Small intestine (tissue), 16 donors: Measurements from ENCODE around the gene SNRNP35. TPM values are rescaled to one million over a fixed set of nuclear protein-coding genes. Genes with fewer than 3 reads are reported as not detected.
"Not testable (repeated sequence)": the region's sequence is repeated elsewhere in the genome, so short reads cannot be mapped to it uniquely, and the experiment has no call there.

Experiments
- DNase-seq, 2 donors: peaks; one replicate each; pipeline versions ENCODE4 v3.0.0 to v3.0.0-alpha.2; 2013
- FAIRE-seq: peaks from 2 replicates; lab custom pipeline; 2012; peaks lifted over from hg19 to GRCh38; lab: Jason Lieb, UNC
- H3K27ac ChIP-seq, 3 donors: one replicate each; pipeline ENCODE4 v1.5.1; 2013; ENCODE audit warnings: low read length in 2 of 3, mild to moderate bottlenecking in 2 of 3, control low read depth in 1 of 3, inconsistent platforms in 1 of 3, low read depth in 1 of 3, moderate library complexity in 1 of 3
- H3K27me3 ChIP-seq, 3 donors: one replicate each; pipeline ENCODE4 v1.6.1; 2013; ENCODE audit warnings: low read length in 3 of 3, inconsistent platforms in 1 of 3; ENCODE audit not compliant: control insufficient read depth in 3 of 3, insufficient read depth in 3 of 3
- H3K36me3 ChIP-seq, 3 donors: one replicate each; pipeline ENCODE4 v1.6.1; 2013; ENCODE audit warnings: low read length in 3 of 3, inconsistent platforms in 1 of 3, low read depth in 1 of 3, mild to moderate bottlenecking in 1 of 3, moderate library complexity in 1 of 3; ENCODE audit not compliant: control insufficient read depth in 3 of 3, insufficient read depth in 2 of 3
- H3K4me1 ChIP-seq, 3 donors: one replicate each; pipeline ENCODE4 v1.6.1; 2013; ENCODE audit warnings: low read length in 2 of 3, inconsistent platforms in 1 of 3, low read depth in 1 of 3, mild to moderate bottlenecking in 1 of 3, moderate library complexity in 1 of 3; ENCODE audit not compliant: control insufficient read depth in 3 of 3, insufficient read depth in 2 of 3
- H3K4me3 ChIP-seq, 3 donors: one replicate each; pipeline ENCODE4 v1.5.1; 2013; ENCODE audit warnings: low read length in 3 of 3, control low read depth in 1 of 3, inconsistent platforms in 1 of 3, low read depth in 1 of 3, mild to moderate bottlenecking in 1 of 3, moderate library complexity in 1 of 3
- H3K9me3 ChIP-seq, 2 donors: one replicate each; pipeline ENCODE4 v1.6.1; 2013; ENCODE audit warnings: low read depth in 1 of 2, low read length in 1 of 2; ENCODE audit not compliant: control insufficient read depth in 2 of 2, insufficient read depth in 1 of 2
- WGBS, 3 donors: extraction: QIAGEN DNeasy Blood & Tissue Kit; methylation state at CpG; one replicate each; pipeline ENCODE4 v1.1.7; 2013; 5-methylcytosine and 5-hydroxymethylcytosine counted together
- long read RNA-seq, 10 donors: transcript quantifications; one replicate each; lab custom pipeline, GENCODE V29; 2026
- polyA plus RNA-seq, 4 donors: library from polyadenylated mRNA; stranded (reverse) in 3 of 4; unstranded in 1 of 4; fragments of 200-250 nt in 3 of 4; fragments of 120-200 nt in 1 of 4; gene quantifications; one replicate each; pipeline versions ENCODE4 v1.2.1 to v1.2.3, GENCODE V29; 2013
- donor health status: healthy with polysubstance abuse.
- donor health status: control.
- donor health status: control.
- donor health status: Bipolar disorder and iron deficiency.
- donor health status: healthy.

The SNRNP35 gene, protein sequence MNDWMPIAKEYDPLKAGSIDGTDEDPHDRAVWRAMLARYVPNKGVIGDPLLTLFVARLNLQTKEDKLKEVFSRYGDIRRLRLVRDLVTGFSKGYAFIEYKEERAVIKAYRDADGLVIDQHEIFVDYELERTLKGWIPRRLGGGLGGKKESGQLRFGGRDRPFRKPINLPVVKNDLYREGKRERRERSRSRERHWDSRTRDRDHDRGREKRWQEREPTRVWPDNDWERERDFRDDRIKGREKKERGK
- 10 to 100 TPM; 25.0 to 51.4 (median 31.8) TPM for polyA plus RNA-seq
- long read RNA-seq, donor 1, transcript SNRNP35-203 (2 exons, 1,975 nt): major isoform, 25 of 29 reads
- long read RNA-seq, donor 1, partial matches to known transcripts: 0 of 29 reads
- long read RNA-seq, donor 1, other reads (novel, unspliced or antisense): 0 of 29 reads
- long read RNA-seq, donor 2, partial matches to known transcripts: 0 of 2 reads
- long read RNA-seq, donor 2, other reads (novel, unspliced or antisense): 0 of 2 reads
- long read RNA-seq, donor 3, transcript SNRNP35-203 (2 exons, 1,975 nt): major isoform, 8 of 10 reads
- long read RNA-seq, donor 3, partial matches to known transcripts: 0 of 10 reads
- long read RNA-seq, donor 3, other reads (novel, unspliced or antisense): 0 of 10 reads
- long read RNA-seq, donor 4: 0 reads
- long read RNA-seq, donor 5, partial matches to known transcripts: 0 of 3 reads
- long read RNA-seq, donor 5, other reads (novel, unspliced or antisense): 0 of 3 reads
- long read RNA-seq, donor 6, transcript SNRNP35-203 (2 exons, 1,975 nt): major isoform, 8 of 24 reads
- long read RNA-seq, donor 6, partial matches to known transcripts: 13 of 24 reads
- long read RNA-seq, donor 6, other reads (novel, unspliced or antisense): 0 of 24 reads
- long read RNA-seq, donor 7: 0 reads
- long read RNA-seq, donor 8, partial matches to known transcripts: 0 of 2 reads
- long read RNA-seq, donor 8, other reads (novel, unspliced or antisense): 0 of 2 reads
- long read RNA-seq, donor 9: 0 reads
- long read RNA-seq, donor 10, transcript SNRNP35-203 (2 exons, 1,975 nt): major isoform, 14 of 16 reads
- long read RNA-seq, donor 10, partial matches to known transcripts: 0 of 16 reads
- long read RNA-seq, donor 10, other reads (novel, unspliced or antisense): 0 of 16 reads

DNA sequence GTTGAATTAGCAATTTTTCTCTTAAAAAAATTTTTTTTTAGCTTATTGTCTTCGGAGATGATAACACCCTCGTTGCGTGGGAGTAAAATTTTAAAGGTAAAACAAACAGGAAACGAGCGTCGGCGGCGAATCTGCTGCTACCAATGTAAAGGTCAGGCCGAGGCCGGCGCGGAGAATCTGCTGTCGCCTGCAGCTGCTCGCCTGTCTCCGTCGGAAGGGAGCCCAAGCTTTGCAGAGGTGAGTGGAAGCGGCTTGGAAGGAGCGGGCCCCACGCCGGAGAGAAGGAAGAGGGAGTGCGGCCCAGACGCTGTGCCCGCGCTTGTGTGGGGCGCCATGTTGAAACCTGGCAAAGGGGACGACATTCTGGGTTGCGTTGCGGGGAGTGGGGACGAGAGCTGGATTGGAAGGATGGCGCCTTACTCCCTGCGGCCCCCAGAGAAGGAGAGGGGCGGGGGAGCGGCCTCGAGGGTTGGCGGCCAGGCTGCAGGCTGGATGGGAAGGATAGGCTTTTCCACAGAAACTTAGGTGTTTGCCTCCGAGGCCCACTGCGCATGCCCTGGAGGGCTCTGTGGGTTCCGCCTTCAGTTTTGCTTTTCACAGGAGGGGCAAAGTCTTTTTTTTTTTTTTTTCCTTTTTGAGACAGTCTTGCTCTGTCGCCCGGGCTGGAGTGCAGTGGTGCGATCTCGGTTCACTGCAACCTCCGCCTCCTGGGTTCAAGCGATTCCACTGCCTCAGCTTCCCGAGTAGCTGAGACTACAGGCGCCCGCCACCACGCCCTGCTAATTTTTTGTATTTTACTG lies at the start of gene SNRNP35:
SNRNP35 (plus strand) TSS at position 160 of the 800 bp plus-strand sequence. CDS start 7,402 bp downstream, outside the sequence.
- WGBS, 3 donors: 0% methylated on average over 47 to 48 of the region's 48 CpGs
- FAIRE-seq: no peak
- peak within 1 kb of the TSS; percentile 96 to 98 (median 97) for H3K27ac ChIP-seq

DNA sequence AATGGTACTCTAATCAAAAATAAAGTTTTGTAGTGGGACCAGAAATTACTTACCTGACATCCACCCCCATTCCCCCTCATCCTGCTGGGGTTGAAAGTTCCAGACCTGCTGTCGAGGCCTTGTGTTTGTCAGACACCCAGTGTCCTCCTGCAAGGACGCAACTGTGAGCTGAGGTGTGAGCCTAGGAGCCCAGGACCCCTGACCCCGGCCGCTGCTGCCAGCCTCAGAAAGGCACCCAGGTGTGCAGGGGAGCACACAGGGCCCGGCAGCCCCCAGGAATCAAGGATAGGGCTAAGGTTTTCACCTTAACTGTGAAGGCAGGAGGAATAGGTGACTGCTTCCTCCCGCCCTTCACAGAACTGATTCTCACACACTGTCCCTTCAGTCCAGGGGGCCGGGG lies 49.3 kb upstream of the SNRNP35 start:
- H3K27me3 ChIP-seq, FAIRE-seq, H3K4me3 ChIP-seq, DNase-seq, H3K9me3 ChIP-seq, H3K4me1 ChIP-seq, H3K27ac ChIP-seq: not testable (repeated sequence)
- 97 to 100% (median 99%) methylated on average over 5 to 7 of the region's 7 CpGs for WGBS, 3 donors
- H3K36me3 ChIP-seq: peaks cover 12 to 55% (median 17%) of the 10 kb centered on the region in 3 donors

More for the DNA sequence above, at the start of gene SNRNP35:
- DNase-seq: peak; percentile 84 to 94
- H3K27me3 ChIP-seq: no peaks in the 10 kb centered on the region
- peaks cover 0 to 10% (median 0%) of the 10 kb centered on the region in 3 donors for H3K36me3 ChIP-seq
- peak within 1 kb of the TSS; percentile 59 to 83 (median 65) for H3K4me3 ChIP-seq
- H3K4me1 ChIP-seq: peaks cover 0 to 3% (median 0%) of the 10 kb centered on the region in 3 donors
- H3K9me3 ChIP-seq: no peaks in the 10 kb centered on the region

DNA sequence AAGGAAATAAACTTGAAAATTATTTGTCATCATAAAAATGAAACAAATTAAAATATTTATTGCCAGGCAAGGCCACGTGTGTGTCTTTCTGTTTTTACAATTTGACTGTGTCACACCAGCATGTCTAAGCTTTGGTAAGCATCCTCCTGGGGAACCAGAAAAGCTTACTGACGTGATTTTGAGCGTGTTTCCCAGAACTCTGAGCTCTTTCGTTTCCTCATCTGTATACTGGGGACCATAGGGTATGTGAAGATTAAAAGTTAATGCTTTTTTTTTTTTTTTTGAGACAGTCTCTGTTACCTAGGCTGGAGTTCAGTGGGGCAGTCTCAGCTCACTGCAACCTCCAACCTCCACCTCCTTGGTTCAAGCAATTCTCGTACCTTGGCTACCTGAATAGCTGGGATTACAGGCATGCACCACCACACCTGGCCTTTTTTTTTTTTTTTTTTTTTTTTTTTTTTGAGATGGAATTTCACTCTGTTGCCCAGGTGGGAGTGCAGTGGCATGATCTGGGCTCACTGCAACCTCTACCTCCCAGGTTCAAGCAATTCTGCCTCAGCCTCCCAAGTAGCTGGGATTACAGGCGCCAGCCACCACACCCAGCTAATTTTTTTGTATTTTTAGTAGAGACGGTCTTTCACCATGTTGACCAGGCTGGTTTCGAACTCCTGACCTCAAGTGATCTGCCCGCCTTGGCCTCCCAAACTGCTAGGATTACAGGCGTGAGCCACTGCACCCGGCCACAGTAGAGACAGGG lies 48.5 kb upstream of the SNRNP35 start:
- not testable (repeated sequence) for H3K9me3 ChIP-seq, H3K4me3 ChIP-seq, H3K27ac ChIP-seq, DNase-seq, H3K27me3 ChIP-seq, FAIRE-seq, H3K4me1 ChIP-seq
- peaks cover 8 to 47% (median 11%) of the 10 kb centered on the region in 3 donors for H3K36me3 ChIP-seq
- WGBS, 3 donors: 85 to 90% (median 87%) methylated on average over 11 of the region's 11 CpGs

DNA sequence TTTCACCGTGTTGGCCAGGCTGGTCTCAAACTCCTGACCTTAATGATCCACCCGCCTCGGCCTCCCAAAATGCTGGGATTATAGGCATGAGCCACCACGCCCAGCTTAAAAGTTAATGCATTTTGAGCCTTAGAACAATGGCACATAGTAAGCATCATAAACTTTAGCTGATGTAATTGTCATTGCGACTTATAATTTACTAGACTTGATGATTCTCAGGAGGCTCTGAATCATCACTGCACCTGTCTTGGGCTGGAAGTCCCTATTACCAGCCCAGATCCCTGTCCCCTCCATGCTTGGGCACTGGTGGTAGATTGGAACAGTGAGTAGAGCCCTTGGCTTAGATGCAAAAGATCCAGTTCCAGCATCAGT lies 47.9 kb upstream of the SNRNP35 start:
- DNase-seq (no peak), FAIRE-seq (no peak)
- H3K27me3 ChIP-seq: no peaks in the 10 kb centered on the region
- 92 to 96% (median 93%) methylated on average over 5 of the region's 5 CpGs for WGBS, 3 donors
- H3K36me3 ChIP-seq: peaks cover 7 to 41% (median 11%) of the 10 kb centered on the region in 3 donors
- no peaks in the 10 kb centered on the region for H3K4me1 ChIP-seq
- H3K9me3 ChIP-seq: no peaks in the 10 kb centered on the region
- H3K27ac ChIP-seq: no peak overlapping the region
- no peak overlapping the region for H3K4me3 ChIP-seq

DNA sequence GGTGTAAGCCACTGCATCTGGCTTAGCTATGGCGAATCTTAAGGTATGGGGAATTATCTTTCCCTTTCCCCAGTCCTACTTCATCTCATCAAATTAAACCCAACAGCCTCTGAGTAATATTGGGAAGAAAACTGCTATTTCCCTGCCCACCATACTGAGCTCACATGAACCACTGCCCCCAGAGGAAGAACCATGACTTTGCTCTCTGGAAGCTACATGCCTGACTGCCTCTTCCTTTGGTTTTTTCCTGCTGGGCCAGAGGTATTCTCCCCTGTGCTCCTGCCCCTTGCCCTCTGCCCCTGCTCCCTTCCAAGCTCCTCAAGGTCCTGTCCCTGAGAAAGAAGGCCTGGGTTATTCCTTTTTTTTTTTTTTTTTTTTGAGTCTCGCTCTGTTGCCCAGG lies 36.6 kb upstream of the SNRNP35 start:
- no peak overlapping the region for H3K27ac ChIP-seq
- H3K9me3 ChIP-seq: no peaks in the 10 kb centered on the region
- H3K4me3 ChIP-seq: no peak overlapping the region
- DNase-seq: no peak
- H3K36me3 ChIP-seq: peaks cover 0 to 3% (median 0%) of the 10 kb centered on the region in 3 donors
- WGBS, 3 donors: 89 to 99% (median 90%) methylated on average over 1 to 2 of the region's 2 CpGs
- no peak for FAIRE-seq
- H3K27me3 ChIP-seq: no peaks in the 10 kb centered on the region
- no peaks in the 10 kb centered on the region for H3K4me1 ChIP-seq

DNA sequence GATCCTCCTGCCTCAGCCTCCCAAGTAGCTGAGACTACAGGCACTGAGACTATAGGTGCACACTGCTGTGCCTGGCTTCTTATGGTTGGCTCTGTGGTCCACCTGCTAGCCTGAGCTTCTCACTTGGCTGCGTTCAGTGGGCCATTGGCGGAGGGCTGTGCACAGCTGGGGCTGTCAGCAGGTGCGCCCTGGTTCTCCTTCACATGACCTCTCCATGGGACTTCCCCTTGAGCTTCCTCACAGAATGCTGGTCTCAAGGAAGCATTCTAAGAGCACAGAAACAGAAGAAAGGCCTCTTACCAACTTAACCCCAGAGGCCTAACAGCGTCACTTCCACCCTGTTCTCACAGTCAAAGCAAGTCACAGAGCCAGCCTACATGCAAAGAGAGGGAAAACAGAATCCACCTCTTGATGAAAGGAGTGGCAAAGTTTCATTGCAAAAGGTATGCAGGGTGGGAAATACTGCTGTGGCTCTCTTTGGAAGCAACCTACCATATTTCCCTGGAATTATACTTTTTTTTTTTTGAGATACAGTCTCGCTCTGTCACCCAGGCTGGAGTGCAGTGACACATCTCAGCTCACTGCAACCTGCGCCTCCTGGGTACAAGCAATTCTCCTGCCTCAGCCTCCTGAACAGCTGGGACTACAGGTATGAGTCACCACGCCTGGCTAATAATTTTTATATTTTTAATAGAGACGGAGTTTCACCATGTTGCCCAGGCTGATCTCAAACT lies 30.7 kb upstream of the SNRNP35 start:
- Histone ChIP-seq H3K36me3 (peaks cover 0 to 9% (median 2%) of the 10 kb centered on the region in 3 donors), H3K4me3 (no peak overlapping the region), H3K27ac (no peak overlapping the region), H3K27me3 (no peaks in the 10 kb centered on the region), H3K4me1 (no peaks in the 10 kb centered on the region), H3K9me3 (no peaks in the 10 kb centered on the region)
- FAIRE-seq: no peak
- no peak for DNase-seq
- WGBS, 3 donors: 79 to 87% (median 84%) methylated on average over 8 of the region's 8 CpGs

DNA sequence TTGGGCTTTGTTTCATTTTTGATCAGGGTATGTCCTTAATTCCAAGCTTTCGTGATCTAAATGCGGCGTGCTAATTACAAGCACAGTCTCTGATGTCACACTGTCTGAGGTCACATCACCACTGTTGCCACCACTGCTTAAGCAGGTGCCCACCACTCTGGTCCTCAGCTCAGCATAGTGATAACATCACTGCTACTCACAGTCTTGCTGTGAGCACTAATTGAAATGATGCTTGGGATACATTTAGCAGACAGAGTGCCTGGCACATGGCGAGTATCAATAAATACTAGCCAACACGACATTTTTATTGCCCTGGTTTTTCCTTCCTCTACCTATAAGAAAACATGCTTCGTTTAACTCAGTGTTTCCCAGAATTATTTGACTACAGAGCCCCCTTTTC lies 29.3 kb upstream of the SNRNP35 start:
- no peak for DNase-seq

More for the DNA sequence above, 29.3 kb upstream of the SNRNP35 start:
- H3K36me3 ChIP-seq: peaks cover 0 to 6% (median 2%) of the 10 kb centered on the region in 3 donors
- H3K27me3 ChIP-seq: no peaks in the 10 kb centered on the region
- H3K4me3 ChIP-seq: no peak overlapping the region
- WGBS, 3 donors: 76 to 84% (median 83%) methylated on average over 6 of the region's 6 CpGs
- no peak for FAIRE-seq
- no peaks in the 10 kb centered on the region for H3K4me1 ChIP-seq
- H3K9me3 ChIP-seq: no peaks in the 10 kb centered on the region
- no peak overlapping the region for H3K27ac ChIP-seq
